Femur (tissue), 1 donor: Measurements from ENCODE around the gene EPB41L3.
"Not testable (repeated sequence)": the region's sequence is repeated elsewhere in the genome, so short reads cannot be mapped to it uniquely, and the experiment has no call there.

Experiments
- DNase-seq: peaks from one replicate; pipeline ENCODE4 v3.0.0-alpha.2; 2017

EPB41L3 gene

GRCh38 chr18:5490753-5491480, 52.9 kb downstream of the EPB41L3 start:
- no peak for DNase-seq

GRCh38 chr18:5488844-5489243, 55.0 kb downstream of the EPB41L3 start:
- DNase-seq: no peak

GRCh38 chr18:5488044-5488443, 55.8 kb downstream of the EPB41L3 start:
- not testable (repeated sequence) for DNase-seq

- no peak for DNase-seq
Measured at GRCh38 chr18:5484526-5484925, 59.3 kb downstream of the EPB41L3 start.

- DNase-seq: no peak
Measured at GRCh38 chr18:5481621-5482020, 62.2 kb downstream of the EPB41L3 start.

GRCh38 chr18:5478261-5478660, 65.5 kb downstream of the EPB41L3 start:
- no peak for DNase-seq

- no peak for DNase-seq
Measured at GRCh38 chr18:5476961-5477800, 66.6 kb downstream of the EPB41L3 start.

- peak; percentile 37 for DNase-seq
Measured at GRCh38 chr18:5475267-5475666, 68.5 kb downstream of the EPB41L3 start.

GRCh38 chr18:5469340-5469739, 74.5 kb downstream of the EPB41L3 start:
- DNase-seq: no peak

- no peak for DNase-seq
Measured at GRCh38 chr18:5468394-5468793, 75.4 kb downstream of the EPB41L3 start.

GRCh38 chr18:5467671-5468070, 76.1 kb downstream of the EPB41L3 start:
- DNase-seq: no peak

- DNase-seq: no peak
Measured at GRCh38 chr18:5466256-5466655, 77.5 kb downstream of the EPB41L3 start.

- DNase-seq: no peak
Measured at GRCh38 chr18:5464251-5464650, 79.5 kb downstream of the EPB41L3 start.

- DNase-seq: no peak
Measured at GRCh38 chr18:5463831-5464230, 80.0 kb downstream of the EPB41L3 start.

- peak; percentile 40 for DNase-seq
Measured at GRCh38 chr18:5463390-5463789, 80.4 kb downstream of the EPB41L3 start.

GRCh38 chr18:5462227-5462626, 81.6 kb downstream of the EPB41L3 start:
- DNase-seq: no peak

- DNase-seq: no peak
Measured at GRCh38 chr18:5461041-5461440, 82.8 kb downstream of the EPB41L3 start.

GRCh38 chr18:5457462-5457957, 86.3 kb downstream of the EPB41L3 start:
- no peak for DNase-seq

GRCh38 chr18:5456577-5457461, 87.0 kb downstream of the EPB41L3 start:
- peak; percentile 33 for DNase-seq

GRCh38 chr18:5455674-5456073, 88.1 kb downstream of the EPB41L3 start:
- no peak for DNase-seq

GRCh38 chr18:5452943-5453443, 90.8 kb downstream of the EPB41L3 start:
- DNase-seq: no peak

- DNase-seq: no peak
Measured at GRCh38 chr18:5451871-5452270, 91.9 kb downstream of the EPB41L3 start.

- DNase-seq: no peak
Measured at GRCh38 chr18:5451150-5451549, 92.6 kb downstream of the EPB41L3 start.
